Astrocyte of the spinal cord (primary cell): ENCODE results near the gene CMC4.

Source experiments
- DNase-seq: peaks from one replicate; pipeline ENCODE4 v3.0.0; 2011; ENCODE audit warnings: low read depth, low spot score
- H3K4me3 ChIP-seq: 2 replicates; pipeline ENCODE4 v1.5.1; 2011; ENCODE audit warnings: low read depth, mild to moderate bottlenecking, low read length, moderate library complexity
- in situ Hi-C: cut with HindIII; loops from 2 replicates; pipeline ENCODE4 v1.10.0; 2017; ENCODE audit warnings: low sequenced_read_pairs
- TF ChIP-seq, protein P1 (sequence below): IDR thresholded peaks from 2 replicates; pipeline ENCODE4 v1.5.1; 2012; ENCODE audit warnings: low read depth, mild to moderate bottlenecking, low read length, inconsistent platforms

CMC4 gene, protein sequence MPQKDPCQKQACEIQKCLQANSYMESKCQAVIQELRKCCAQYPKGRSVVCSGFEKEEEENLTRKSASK

DNA sequence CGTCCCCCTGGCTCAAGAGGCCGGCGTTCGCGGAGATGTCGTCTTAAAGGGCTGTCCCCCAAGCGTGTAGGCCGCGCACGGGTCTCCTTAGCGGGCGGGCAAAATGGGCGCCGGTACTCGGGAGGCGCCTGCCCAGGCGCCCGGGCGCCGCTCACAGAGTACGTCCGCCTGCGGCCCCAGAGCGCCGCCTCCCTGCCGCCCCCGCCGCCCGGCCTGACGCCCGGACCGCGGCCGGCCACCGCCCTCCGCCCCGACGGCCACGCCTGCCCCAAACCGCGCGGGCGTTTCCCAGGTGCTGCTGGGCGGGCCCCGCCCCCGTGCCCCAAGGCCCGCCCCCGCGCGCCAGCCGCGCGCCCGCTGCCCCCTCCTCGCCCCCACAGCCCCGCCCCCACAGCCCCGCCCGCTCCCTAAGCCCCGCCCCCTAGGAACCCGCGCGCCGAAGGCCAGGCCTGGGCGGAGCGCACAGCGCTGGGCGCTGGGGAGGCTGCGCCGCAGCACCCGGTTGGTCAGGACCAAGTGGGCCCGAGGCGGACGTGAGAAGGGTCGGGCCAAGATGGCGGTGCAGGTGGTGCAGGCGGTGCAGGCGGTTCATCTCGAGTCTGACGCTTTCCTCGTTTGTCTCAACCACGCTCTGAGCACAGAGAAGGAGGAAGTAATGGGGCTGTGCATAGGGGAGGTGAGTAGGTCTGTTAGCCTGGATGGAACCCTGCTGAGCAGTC, at the start of gene CMC4, which contains the start of the genes BRCC3 and MTCP1:
TSS of gene CMC4 (minus strand) at position 162 of the 719 bp plus-strand sequence. CDS start 7,113 bp downstream, outside the sequence.
TSS of gene BRCC3 (plus strand) at position 534 of the 719 bp plus-strand sequence. CDS start at position 554, 20 bp downstream.
TSS of gene MTCP1 (minus strand) at position 162 of the 719 bp plus-strand sequence. CDS start 5,126 bp downstream, outside the sequence.
- DNase-seq: peak; percentile 77
- in situ Hi-C loops: no loop called here
- TF ChIP-seq, protein P1, sequence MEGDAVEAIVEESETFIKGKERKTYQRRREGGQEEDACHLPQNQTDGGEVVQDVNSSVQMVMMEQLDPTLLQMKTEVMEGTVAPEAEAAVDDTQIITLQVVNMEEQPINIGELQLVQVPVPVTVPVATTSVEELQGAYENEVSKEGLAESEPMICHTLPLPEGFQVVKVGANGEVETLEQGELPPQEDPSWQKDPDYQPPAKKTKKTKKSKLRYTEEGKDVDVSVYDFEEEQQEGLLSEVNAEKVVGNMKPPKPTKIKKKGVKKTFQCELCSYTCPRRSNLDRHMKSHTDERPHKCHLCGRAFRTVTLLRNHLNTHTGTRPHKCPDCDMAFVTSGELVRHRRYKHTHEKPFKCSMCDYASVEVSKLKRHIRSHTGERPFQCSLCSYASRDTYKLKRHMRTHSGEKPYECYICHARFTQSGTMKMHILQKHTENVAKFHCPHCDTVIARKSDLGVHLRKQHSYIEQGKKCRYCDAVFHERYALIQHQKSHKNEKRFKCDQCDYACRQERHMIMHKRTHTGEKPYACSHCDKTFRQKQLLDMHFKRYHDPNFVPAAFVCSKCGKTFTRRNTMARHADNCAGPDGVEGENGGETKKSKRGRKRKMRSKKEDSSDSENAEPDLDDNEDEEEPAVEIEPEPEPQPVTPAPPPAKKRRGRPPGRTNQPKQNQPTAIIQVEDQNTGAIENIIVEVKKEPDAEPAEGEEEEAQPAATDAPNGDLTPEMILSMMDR: no peak
- H3K4me3 ChIP-seq: peak within 1 kb of the TSS; percentile 74

DNA sequence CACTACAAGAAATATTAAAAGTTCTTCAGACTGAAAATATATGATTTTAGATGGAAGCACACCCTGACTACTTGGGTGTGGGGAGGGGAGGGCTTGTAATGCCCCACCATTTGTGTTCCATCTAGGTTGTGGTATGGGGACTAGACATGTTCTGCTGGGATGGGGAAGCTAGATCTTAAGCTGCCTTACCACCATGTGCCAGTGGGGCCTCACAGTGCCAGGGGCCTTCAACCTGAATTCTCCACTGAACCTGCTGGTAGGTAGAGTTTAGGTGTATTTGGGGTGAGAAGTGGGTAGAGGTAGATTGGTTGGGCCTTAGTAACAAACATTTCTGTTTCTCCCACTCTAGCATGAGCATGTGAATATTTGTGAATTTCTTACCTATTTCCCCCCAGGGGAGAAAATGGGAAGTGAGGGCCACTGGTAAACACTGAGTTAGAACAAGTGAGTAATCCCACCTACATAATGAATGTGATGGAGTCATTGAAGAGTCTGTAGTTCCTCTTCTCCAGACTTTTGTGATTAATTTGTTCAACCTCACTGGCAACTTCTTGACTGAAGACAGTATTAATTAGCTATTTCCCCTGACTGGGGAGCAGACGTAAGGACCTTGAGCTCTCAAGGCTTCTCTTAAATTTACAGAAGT, 44.4 kb upstream of the CMC4 start:
- TF ChIP-seq, protein P1: no peak
- in situ Hi-C loops: no loop called here
- H3K4me3 ChIP-seq: no peak overlapping the region
- no peak for DNase-seq

DNA sequence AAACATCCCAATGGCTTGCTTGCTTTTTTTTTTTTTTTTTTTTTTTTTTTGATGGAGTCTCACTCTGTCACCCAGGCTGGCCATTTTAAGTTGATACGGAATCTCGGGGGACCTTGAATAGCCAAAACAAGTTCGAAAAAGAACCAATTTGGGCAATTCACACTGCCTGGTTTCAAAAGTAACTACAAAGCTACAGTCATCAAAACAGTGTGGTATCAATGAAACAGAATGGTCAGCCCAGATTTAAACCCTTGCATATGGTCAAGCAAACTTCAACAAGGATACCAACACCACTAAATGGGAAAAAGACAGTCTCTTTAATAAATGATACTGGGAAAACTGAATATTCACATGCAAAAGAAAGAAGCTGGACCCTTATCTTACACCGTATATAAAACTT, 42.2 kb upstream of the CMC4 start:
- no peak for DNase-seq
- TF ChIP-seq, protein P1: no peak
- H3K4me3 ChIP-seq: no peak overlapping the region
- in situ Hi-C loops: no loop called here

DNA sequence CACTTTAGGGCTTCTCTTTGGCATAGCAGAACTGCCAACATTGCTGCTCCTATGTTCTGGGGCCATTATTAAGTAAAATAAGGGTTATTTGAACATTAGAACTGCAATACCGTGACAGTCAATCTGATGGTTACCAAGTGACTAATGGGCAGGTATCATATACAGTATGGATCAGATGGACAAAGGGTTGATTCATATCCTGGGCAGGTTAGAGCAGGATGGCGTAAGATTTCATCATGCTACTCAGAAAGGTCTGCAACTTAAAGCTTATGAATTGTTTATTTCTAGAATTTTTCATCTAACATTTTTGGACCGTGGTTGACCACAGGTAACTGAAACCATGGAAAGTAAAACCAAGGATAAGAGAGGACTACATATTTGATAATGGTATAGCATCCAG, 41.2 kb upstream of the CMC4 start:
- TF ChIP-seq, protein P1: no peak
- DNase-seq: no peak
- in situ Hi-C loops: no loop called here
- no peak overlapping the region for H3K4me3 ChIP-seq

DNA sequence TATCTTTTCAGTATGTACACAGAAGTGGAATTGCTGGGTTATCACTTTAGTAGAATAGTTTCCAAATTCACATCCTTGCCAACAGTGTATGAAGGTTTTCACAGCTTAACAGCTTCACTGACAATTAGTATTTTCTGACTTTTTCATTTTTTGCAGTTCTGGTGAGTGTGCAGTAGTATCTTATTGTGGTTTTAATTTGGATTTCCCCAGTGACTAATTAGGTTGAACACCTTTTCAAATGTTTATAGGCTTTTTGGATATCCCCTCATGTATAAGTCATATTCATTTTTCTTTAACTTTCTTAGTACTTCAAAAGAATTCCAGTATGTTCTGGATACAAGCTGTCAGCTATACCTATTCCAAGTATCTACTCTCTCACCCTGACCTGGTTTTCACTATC, 37.5 kb upstream of the CMC4 start:
- in situ Hi-C loops: no loop called here
- TF ChIP-seq, protein P1: no peak
- H3K4me3 ChIP-seq: no peak overlapping the region
- DNase-seq: no peak

DNA sequence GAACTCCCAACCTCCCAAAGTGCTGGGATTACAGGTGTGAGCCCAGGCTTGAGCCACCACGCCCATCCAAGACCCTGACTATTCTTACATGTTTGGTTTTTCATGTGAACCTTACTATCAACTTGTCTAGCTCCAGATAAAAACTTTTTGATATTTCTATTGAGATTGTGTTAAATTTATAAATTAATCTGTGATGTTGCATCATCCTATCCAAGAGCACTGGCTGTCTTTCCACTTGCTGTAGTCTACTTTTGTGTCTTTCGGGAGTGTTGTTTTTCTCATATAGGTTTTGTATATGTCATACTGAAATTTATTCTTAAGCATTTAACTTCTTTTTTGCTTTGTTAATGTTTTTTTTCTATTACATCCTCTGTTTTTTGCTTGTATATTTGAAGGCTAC, 35.0 kb upstream of the CMC4 start:
- TF ChIP-seq, protein P1: no peak
- no peak overlapping the region for H3K4me3 ChIP-seq
- no peak for DNase-seq
- in situ Hi-C loops: no loop called here
